K562 (cell line): Measurements from ENCODE around the gene NINJ2. TPM values are rescaled to one million over a fixed set of nuclear protein-coding genes. Genes with fewer than 3 reads are reported as not detected.
A peak's percentile ranks its signal among the peaks of the same experiment; 100 is the strongest.

Experiments
- ESRRB ChIP-seq: fragments of 250-450 bp; sonication (Bioruptor Pico); IDR thresholded peaks from 2 replicates; pipeline ENCODE4 v1.5.0; 2020; ENCODE audit warnings: mild to moderate bottlenecking, moderate library complexity, borderline replicate concordance
- HDAC1 ChIP-seq, 2 experiments: fragments of 450-650 bp; IDR thresholded peaks; 2 replicates each; pipeline ENCODE4 v1.6.1; 2016 to 2017; ENCODE audit warnings: inconsistent platforms in 1 of 2, mild to moderate bottlenecking in 1 of 2, moderate library complexity in 1 of 2
- HMBOX1 ChIP-seq: sonication (generic); IDR thresholded peaks from 2 replicates; pipeline ENCODE4 v1.6.1; 2016
- KAT7 ChIP-seq: sonication (generic); formaldehyde crosslinking; IDR thresholded peaks from 2 replicates; pipeline ENCODE4 v1.8.0; 2022; ENCODE audit warnings: missing genetic modification reagents, mild to moderate bottlenecking, borderline replicate concordance
- KLF13 ChIP-seq: fragments of 450-650 bp; IDR thresholded peaks from 2 replicates; pipeline ENCODE4 v1.6.1; 2016; ENCODE audit warnings: missing genetic modification characterization, low read depth, mild to moderate bottlenecking, missing compliant biosample characterization, moderate library complexity, borderline replicate concordance
- MIER1 ChIP-seq: fragments of 450-650 bp; IDR thresholded peaks from 2 replicates; pipeline ENCODE4 v1.6.1; 2016; ENCODE audit warnings: antibody characterized with exemption, mild to moderate bottlenecking, low read depth
- NCOA1 ChIP-seq: fragments of 450-650 bp; IDR thresholded peaks from 2 replicates; pipeline ENCODE4 v1.6.1; 2016; ENCODE audit warnings: low read depth
- NR2C1 ChIP-seq, 2 experiments: fragments of 450-650 bp; IDR thresholded peaks; 2 replicates each; pipeline ENCODE4 v1.6.1; 2017; ENCODE audit warnings: mild to moderate bottlenecking in 2 of 2, antibody characterized with exemption in 1 of 2, inconsistent platforms in 1 of 2, missing compliant biosample characterization in 1 of 2, missing genetic modification characterization in 1 of 2
- POLR2H ChIP-seq: IDR thresholded peaks from 2 replicates; pipeline ENCODE4 v1.6.1; 2016; ENCODE audit warnings: missing genetic modification characterization, low read depth, mild to moderate bottlenecking, control low read depth, missing compliant biosample characterization, moderate library complexity
- PREB ChIP-seq: sonication (generic); formaldehyde crosslinking; IDR thresholded peaks from 2 replicates; pipeline ENCODE4 v1.8.1; 2023; ENCODE audit warnings: mild to moderate bottlenecking, missing genetic modification reagents
- PURB ChIP-seq: sonication (generic); formaldehyde crosslinking; IDR thresholded peaks from 2 replicates; pipeline ENCODE4 v1.9.0; 2021; ENCODE audit warnings: low read depth, mild to moderate bottlenecking, missing genetic modification reagents
- RBM14 ChIP-seq: fragments of 200-400 bp; formaldehyde crosslinking; IDR thresholded peaks from 2 replicates; pipeline ENCODE4 v1.6.1; 2018; ENCODE audit warnings: low read depth, mild to moderate bottlenecking, low read length, moderate library complexity, borderline replicate concordance; ENCODE audit not compliant: insufficient read depth
- RBM15 ChIP-seq: fragments of 200-400 bp; formaldehyde crosslinking; IDR thresholded peaks from 2 replicates; pipeline ENCODE4 v1.6.1; 2018; ENCODE audit warnings: mild to moderate bottlenecking, low read length, moderate library complexity; ENCODE audit not compliant: insufficient read depth
- SPI1 ChIP-seq: IDR thresholded peaks from 2 replicates; pipeline ENCODE4 v1.6.1; 2011; ENCODE audit warnings: low read depth, low read length, control low read depth, borderline replicate concordance
- STAT5A ChIP-seq: IDR thresholded peaks from 2 replicates; pipeline ENCODE4 v1.6.1; 2012; ENCODE audit warnings: low read length, inconsistent platforms, borderline replicate concordance
- ZFP30 ChIP-seq: fragments of 250-450 bp; sonication (Bioruptor Pico); IDR thresholded peaks from 2 replicates; pipeline ENCODE4 v1.8.0; 2022; ENCODE audit warnings: moderate library complexity, mild to moderate bottlenecking, inconsistent platforms, borderline replicate concordance
- ZFPM2 ChIP-seq: fragments of 250-450 bp; sonication (Bioruptor Pico); IDR thresholded peaks from 2 replicates; pipeline ENCODE4 v1.5.1; 2022; ENCODE audit warnings: mild to moderate bottlenecking
- ZNF175 ChIP-seq: fragments of 200-800 bp; sonication (Bioruptor generic); IDR thresholded peaks from 2 replicates; pipeline ENCODE4 v1.6.1; 2016; ENCODE audit warnings: low read depth, mild to moderate bottlenecking, missing genetic modification characterization, missing compliant biosample characterization
- ZNF583 ChIP-seq: fragments of 250-450 bp; sonication (Bioruptor Pico); IDR thresholded peaks from 2 replicates; pipeline ENCODE4 v1.4.0; 2020
- ZNF79 ChIP-seq: fragments of 250-450 bp; sonication (Bioruptor Pico); IDR thresholded peaks from 2 replicates; pipeline ENCODE4 v1.4.0; 2020; ENCODE audit warnings: low read depth, mild to moderate bottlenecking, moderate library complexity
- polyA plus RNA-seq, 8 experiments: library from polyadenylated mRNA; depleted of rRNA in 4 of 8; stranded (reverse) in 5 of 8; unstranded in 3 of 8; fragments of >200 nt; fragmentation: Nextera tagmentation in 2 of 8; fragmentation: Illumina TruSeq in 1 of 8; extraction: Ambion mirVana in 2 of 8; extraction: Trizol in 1 of 8; gene quantifications; 2 replicates each; pipeline versions ENCODE4 v1.2.1 to v1.2.3, GENCODE V29; 2011 to 2014; ENCODE audit warnings: inconsistent platforms in 1 of 8, missing spikeins in 1 of 8
- total RNA-seq, 7 experiments: library from RNA; depleted of rRNA in 6 of 7; stranded (reverse); fragments of >200 nt in 6 of 7; fragmentation: Illumina TruSeq in 2 of 7; extraction: Trizol in 2 of 7; gene quantifications; 2 replicates each; pipeline versions ENCODE4 v1.2.1 to v1.2.3, GENCODE V29; 2011 to 2021; ENCODE audit warnings: low replicate concordance in 1 of 7
- TF ChIP-seq, protein P1 (sequence below): fragments of 150-350 bp; conservative IDR thresholded peaks from 2 replicates; pipeline ENCODE4 v1.6.1; 2014; ENCODE audit warnings: low read length
- TF ChIP-seq, protein P2 (sequence below): IDR thresholded peaks from 2 replicates; pipeline ENCODE4 v1.6.1; 2014; ENCODE audit warnings: antibody characterized with exemption

NINJ2 gene
- total and polyA plus RNA-seq, 9 of the 15 experiments (the other 6 are each of a cell fraction or from before 2014, with no cell fraction given): 2.6 to 16.0 (median 4.5) TPM

- TF ChIP-seq RBM15 (no peak), ZNF79 (CRISPR knock-in tag) (no peak), HMBOX1 (peak; percentile 94), NCOA1 (no peak), MIER1 (no peak), PREB (CRISPR knock-in tag) (no peak), ESRRB (CRISPR knock-in tag) (no peak), ZNF583 (CRISPR knock-in tag) (no peak), ZNF175 (CRISPR knock-in tag) (no peak), ZFP30 (CRISPR knock-in tag) (no peak), HDAC1 (IDR thresholded peaks at IDR 0.05) (no peak), KAT7 (CRISPR knock-in tag) (no peak), POLR2H (tag) (no peak), SPI1 (no peak), PURB (CRISPR knock-in tag) (no peak), ZFPM2 (no peak), KLF13 (tag) (no peak), NR2C1 (IDR thresholded peaks at IDR 0.05) (no peak), NR2C1 (tag; IDR thresholded peaks at IDR 0.05) (no peak), RBM14 (no peak), STAT5A (no peak; the same call in 1 of the 2 replicates)
- TF ChIP-seq, protein P1, sequence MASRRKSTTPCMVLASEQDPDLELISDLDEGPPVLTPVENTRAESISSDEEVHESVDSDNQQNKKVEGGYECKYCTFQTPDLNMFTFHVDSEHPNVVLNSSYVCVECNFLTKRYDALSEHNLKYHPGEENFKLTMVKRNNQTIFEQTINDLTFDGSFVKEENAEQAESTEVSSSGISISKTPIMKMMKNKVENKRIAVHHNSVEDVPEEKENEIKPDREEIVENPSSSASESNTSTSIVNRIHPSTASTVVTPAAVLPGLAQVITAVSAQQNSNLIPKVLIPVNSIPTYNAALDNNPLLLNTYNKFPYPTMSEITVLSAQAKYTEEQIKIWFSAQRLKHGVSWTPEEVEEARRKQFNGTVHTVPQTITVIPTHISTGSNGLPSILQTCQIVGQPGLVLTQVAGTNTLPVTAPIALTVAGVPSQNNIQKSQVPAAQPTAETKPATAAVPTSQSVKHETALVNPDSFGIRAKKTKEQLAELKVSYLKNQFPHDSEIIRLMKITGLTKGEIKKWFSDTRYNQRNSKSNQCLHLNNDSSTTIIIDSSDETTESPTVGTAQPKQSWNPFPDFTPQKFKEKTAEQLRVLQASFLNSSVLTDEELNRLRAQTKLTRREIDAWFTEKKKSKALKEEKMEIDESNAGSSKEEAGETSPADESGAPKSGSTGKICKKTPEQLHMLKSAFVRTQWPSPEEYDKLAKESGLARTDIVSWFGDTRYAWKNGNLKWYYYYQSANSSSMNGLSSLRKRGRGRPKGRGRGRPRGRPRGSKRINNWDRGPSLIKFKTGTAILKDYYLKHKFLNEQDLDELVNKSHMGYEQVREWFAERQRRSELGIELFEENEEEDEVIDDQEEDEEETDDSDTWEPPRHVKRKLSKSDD: no peak
- TF ChIP-seq, protein P2, sequence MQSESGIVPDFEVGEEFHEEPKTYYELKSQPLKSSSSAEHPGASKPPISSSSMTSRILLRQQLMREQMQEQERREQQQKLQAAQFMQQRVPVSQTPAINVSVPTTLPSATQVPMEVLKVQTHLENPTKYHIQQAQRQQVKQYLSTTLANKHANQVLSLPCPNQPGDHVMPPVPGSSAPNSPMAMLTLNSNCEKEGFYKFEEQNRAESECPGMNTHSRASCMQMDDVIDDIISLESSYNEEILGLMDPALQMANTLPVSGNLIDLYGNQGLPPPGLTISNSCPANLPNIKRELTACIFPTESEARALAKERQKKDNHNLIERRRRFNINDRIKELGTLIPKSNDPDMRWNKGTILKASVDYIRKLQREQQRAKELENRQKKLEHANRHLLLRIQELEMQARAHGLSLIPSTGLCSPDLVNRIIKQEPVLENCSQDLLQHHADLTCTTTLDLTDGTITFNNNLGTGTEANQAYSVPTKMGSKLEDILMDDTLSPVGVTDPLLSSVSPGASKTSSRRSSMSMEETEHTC: no peak
These were observed 75.9 kb downstream of the NINJ2 start (continued) for GRCh38 chr12:587132-588023.
